ENCODE results near the gene CAPZA2. TPM values are rescaled to one million over a fixed set of nuclear protein-coding genes. Genes with fewer than 3 reads are reported as not detected.
A peak's percentile ranks its signal among the peaks of the same experiment; 100 is the strongest.

The CAPZA2 gene
- total RNA-seq, 1 donor from 2014 or later, result 142 TPM

DNA sequence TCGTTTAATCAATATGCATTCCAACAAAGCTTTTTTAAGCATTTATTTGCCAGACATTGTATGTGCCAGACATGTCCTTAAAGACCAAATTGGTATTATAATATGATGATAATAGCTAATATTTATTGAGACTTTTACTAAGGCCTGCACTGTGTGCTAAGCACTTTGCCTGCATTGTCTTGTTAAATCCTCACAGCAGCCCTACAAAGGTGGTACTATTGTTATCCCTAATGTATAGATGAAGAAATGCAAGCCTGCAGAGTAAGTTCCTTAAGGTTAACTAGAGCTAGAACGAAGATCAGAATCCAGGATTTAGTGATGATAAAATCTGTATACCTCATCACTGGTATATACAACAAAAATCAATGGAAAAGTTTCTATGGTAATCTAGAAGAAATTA, 5.3 kb upstream of the CAPZA2 start:
- no peak for DNase-seq
- H3K27me3 Mint-ChIP-seq (ENCODE audit: unreplicated experiment), result peaks cover 4% of the 10 kb centered on the region
- no peak overlapping the region for H3K27ac Mint-ChIP-seq (ENCODE audit: unreplicated experiment)
- no peak overlapping the region for H3K4me3 Mint-ChIP-seq (ENCODE audit: unreplicated experiment)
- no peaks in the 10 kb centered on the region for H3K36me3 Mint-ChIP-seq (ENCODE audit: unreplicated experiment)
- peaks cover 8% of the 10 kb centered on the region for H3K9me3 Mint-ChIP-seq (ENCODE audit: unreplicated experiment)
- TF ChIP-seq, protein P1, sequence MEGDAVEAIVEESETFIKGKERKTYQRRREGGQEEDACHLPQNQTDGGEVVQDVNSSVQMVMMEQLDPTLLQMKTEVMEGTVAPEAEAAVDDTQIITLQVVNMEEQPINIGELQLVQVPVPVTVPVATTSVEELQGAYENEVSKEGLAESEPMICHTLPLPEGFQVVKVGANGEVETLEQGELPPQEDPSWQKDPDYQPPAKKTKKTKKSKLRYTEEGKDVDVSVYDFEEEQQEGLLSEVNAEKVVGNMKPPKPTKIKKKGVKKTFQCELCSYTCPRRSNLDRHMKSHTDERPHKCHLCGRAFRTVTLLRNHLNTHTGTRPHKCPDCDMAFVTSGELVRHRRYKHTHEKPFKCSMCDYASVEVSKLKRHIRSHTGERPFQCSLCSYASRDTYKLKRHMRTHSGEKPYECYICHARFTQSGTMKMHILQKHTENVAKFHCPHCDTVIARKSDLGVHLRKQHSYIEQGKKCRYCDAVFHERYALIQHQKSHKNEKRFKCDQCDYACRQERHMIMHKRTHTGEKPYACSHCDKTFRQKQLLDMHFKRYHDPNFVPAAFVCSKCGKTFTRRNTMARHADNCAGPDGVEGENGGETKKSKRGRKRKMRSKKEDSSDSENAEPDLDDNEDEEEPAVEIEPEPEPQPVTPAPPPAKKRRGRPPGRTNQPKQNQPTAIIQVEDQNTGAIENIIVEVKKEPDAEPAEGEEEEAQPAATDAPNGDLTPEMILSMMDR (IDR thresholded peaks at IDR 0.05; ENCODE audit: partially characterized antibody, unreplicated experiment), result no peak
- H3K4me1 Mint-ChIP-seq (ENCODE audit: low read depth, unreplicated experiment), result peaks cover 28% of the 10 kb centered on the region

DNA sequence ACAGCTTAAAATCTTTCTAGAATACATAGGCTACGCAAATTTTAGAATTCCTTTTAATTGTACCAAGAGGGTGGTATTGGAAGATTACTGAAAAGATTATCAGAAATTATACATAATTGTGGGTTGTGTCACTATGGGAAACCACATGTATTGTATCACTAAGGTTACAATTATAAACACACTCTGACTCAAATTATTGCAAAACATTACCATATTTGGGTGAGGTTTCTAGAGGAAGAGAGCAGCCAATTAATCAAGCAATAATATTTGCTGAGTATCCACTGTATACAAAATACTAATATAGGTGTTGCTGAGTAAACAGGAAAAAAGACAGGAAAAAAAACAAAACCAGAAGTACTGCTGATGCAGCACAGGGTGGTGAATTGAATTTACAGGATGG, 3.1 kb upstream of the CAPZA2 start:
- Mint-ChIP-seq H3K27ac (ENCODE audit: unreplicated experiment) (no peak overlapping the region), H3K27me3 (ENCODE audit: unreplicated experiment) (peaks cover 9% of the 10 kb centered on the region), H3K4me3 (ENCODE audit: unreplicated experiment) (no peak overlapping the region), H3K9me3 (ENCODE audit: unreplicated experiment) (peaks cover 16% of the 10 kb centered on the region), H3K36me3 (ENCODE audit: unreplicated experiment) (no peaks in the 10 kb centered on the region), H3K4me1 (ENCODE audit: low read depth, unreplicated experiment) (peaks cover 25% of the 10 kb centered on the region)
- no peak for DNase-seq
- TF ChIP-seq, protein P1 (IDR thresholded peaks at IDR 0.05; ENCODE audit: partially characterized antibody, unreplicated experiment), result no peak

DNA sequence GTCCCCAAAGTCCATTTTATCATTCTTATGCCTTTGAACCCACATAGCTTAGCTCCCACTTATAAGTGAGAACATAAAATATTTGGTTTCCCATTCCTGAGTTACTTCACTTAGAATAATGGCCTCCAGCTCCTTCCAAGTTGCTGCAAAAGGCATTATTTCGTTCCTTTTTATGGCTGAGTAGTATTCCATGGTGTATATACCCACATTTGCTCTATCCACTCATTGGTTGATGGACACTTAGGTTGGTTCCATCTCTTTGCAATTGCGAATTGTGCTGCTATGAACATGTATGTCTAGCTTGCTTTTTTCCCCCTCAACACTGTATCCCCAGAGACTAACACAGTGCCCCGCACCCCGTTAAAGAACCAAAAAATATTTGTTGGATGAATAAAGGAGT, 670 bp upstream of the CAPZA2 start:
- TF ChIP-seq, protein P1 (IDR thresholded peaks at IDR 0.05; ENCODE audit: partially characterized antibody, unreplicated experiment), result no peak
- peak overlapping the region; percentile 71 for H3K4me3 Mint-ChIP-seq (ENCODE audit: unreplicated experiment)
- H3K9me3 Mint-ChIP-seq (ENCODE audit: unreplicated experiment), result peaks cover 16% of the 10 kb centered on the region
- no peak for DNase-seq
- H3K4me1 Mint-ChIP-seq (ENCODE audit: low read depth, unreplicated experiment), result peaks cover 17% of the 10 kb centered on the region
- peaks cover 9% of the 10 kb centered on the region for H3K27me3 Mint-ChIP-seq (ENCODE audit: unreplicated experiment)
- H3K36me3 Mint-ChIP-seq (ENCODE audit: unreplicated experiment), result no peaks in the 10 kb centered on the region
- H3K27ac Mint-ChIP-seq (ENCODE audit: unreplicated experiment), result peak overlapping the region; percentile 95

DNA sequence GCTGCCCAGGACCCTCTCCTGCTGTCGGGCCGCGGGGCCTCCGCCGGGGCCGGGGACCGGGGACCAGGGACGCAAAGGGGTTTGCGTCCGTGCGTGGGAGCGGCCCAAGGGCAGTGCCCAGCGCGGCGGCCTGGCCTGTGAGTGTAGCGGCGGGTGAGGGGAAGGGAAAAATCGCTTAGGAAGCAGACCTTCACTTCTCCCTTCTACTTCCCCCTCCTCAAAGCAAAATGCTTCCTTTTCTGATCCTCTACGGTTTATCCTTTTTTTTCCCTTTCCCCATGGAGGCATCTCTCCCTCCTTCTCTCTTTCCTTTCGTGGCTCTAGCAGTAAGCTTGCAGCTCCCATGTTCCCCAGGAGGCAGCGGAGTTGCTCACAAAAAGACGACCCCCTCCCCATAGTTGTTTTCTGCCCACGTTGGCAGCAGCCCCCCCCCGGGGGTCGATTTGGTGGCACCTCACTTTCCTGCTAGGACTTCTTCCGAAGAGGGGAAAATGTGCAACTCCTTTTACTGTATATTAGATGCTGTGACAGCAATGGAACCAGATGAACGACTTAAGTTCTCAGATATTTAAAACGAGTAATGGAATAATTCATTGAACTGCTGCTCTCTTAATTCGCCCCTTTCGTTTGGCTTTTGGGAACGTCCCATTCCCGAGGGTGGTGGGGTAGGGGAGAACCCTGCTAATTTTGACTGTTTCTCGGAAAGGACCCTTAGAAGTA, 724 bp downstream of the CAPZA2 start:
- peaks cover 16% of the 10 kb centered on the region for H3K9me3 Mint-ChIP-seq (ENCODE audit: unreplicated experiment)
- peak overlapping the region; percentile 98 for H3K4me3 Mint-ChIP-seq (ENCODE audit: unreplicated experiment)
- H3K27ac Mint-ChIP-seq (ENCODE audit: unreplicated experiment), result peak overlapping the region; percentile 98
- H3K27me3 Mint-ChIP-seq (ENCODE audit: unreplicated experiment), result peaks cover 9% of the 10 kb centered on the region
- peak; percentile 28 for DNase-seq
- H3K36me3 Mint-ChIP-seq (ENCODE audit: unreplicated experiment), result no peaks in the 10 kb centered on the region
- peaks cover 24% of the 10 kb centered on the region for H3K4me1 Mint-ChIP-seq (ENCODE audit: low read depth, unreplicated experiment)
- TF ChIP-seq, protein P1 (IDR thresholded peaks at IDR 0.05; ENCODE audit: partially characterized antibody, unreplicated experiment), result no peak

DNA sequence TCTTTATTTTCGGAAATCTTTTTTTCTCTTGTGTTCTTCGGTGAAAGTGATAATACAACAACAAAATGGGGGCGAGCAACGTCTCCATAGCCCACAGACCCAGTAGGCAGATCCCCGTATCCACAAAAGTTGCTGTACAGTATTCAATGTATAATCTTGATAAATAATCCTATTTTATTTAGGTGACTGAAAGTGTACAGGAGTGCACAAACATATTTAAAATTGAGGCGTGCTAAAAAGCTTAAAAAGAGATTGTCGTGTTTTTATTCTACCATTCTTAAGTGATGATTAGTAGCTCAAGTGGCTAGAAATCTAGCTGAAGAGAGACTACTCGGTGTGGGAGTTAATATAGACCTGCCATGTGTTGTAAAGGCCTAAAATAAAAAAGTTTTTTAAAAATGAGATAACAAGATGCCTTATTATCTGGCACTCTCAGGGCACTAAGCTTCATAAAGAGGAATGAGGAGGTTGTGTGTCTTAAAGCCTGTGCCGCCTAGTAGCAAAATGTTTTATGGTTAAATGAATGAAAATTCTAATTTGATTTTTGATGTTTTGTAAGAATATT, 1.6 kb downstream of the CAPZA2 start:
- Mint-ChIP-seq H3K4me1 (ENCODE audit: low read depth, unreplicated experiment) (peaks cover 25% of the 10 kb centered on the region), H3K27me3 (ENCODE audit: unreplicated experiment) (peaks cover 9% of the 10 kb centered on the region), H3K36me3 (ENCODE audit: unreplicated experiment) (no peaks in the 10 kb centered on the region), H3K27ac (ENCODE audit: unreplicated experiment) (peak overlapping the region; percentile 98), H3K4me3 (ENCODE audit: unreplicated experiment) (peak overlapping the region; percentile 98), H3K9me3 (ENCODE audit: unreplicated experiment) (peaks cover 16% of the 10 kb centered on the region)
- no peak for DNase-seq
- TF ChIP-seq, protein P1 (IDR thresholded peaks at IDR 0.05; ENCODE audit: partially characterized antibody, unreplicated experiment), result no peak
